ENCODE results near the gene TRMT11. TPM values are rescaled to one million over a fixed set of nuclear protein-coding genes. Genes with fewer than 3 reads are reported as not detected.
"Not testable (repeated sequence)": the region's sequence is repeated elsewhere in the genome, so short reads cannot be mapped to it uniquely, and the experiment has no call there.

Gene TRMT11
- polyA plus RNA-seq, 1 of the 3 experiments (the other 2 are of a cell fraction): 15.0 TPM

DNA sequence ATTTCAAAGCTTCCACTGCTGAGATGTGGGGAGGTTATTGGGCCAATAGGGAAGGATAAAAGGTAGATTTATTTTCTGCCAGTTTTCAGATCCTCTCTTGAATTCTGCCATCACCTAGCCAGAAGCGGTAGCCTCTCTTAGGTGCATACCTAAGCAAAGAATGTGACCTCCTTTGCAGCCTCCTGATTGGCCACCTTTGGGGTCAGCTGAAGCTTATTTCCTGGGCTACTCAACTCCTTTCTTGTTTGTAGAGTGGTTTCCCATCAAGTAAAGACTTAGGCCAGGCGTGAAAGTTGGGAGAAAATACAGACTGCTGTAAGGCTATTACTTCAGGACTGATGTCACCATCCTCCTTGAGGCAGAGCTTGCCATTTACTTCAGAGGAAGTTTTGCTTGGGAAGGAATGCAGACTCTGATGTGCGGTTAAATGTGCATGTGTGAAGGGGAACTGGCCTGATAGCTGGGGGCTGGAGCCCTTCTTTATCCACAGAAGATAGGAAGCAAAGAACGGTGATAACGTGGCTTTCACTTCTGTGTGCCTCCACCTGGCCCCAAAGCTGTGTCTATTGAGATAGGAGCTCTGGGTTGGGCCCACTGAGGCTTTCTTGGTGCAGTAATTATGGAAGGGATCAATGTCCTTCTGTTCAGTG, 70.1 kb downstream of the TRMT11 start:
- Histone ChIP-seq H3K9me2 (no peaks in the 10 kb centered on the region), H3K27ac (ENCODE audit: low read depth in 2 of 2, low read length in 1 of 2) (no peak overlapping the region), H3K4me2 (no peak overlapping the region), H3K9ac (no peak overlapping the region), H3K27me3 (ENCODE audit: insufficient read depth) (no peaks in the 10 kb centered on the region), H3K79me2 (ENCODE audit: insufficient read depth) (no peaks in the 10 kb centered on the region), H4K20me1 (ENCODE audit: insufficient read depth) (no peaks in the 10 kb centered on the region), H3K9me3 (no peaks in the 10 kb centered on the region), H2AFZ (ENCODE audit: low read depth) (no peak overlapping the region), H3K4me1 (ENCODE audit: control insufficient read depth in 1 of 2, insufficient read depth in 2 of 2, low read depth in 1 of 2, low read length in 1 of 2) (peaks cover 0 to 11% of the 10 kb centered on the region in 2 experiments; a peak in 2 of 4 replicates), H3F3A (replicated peaks; ENCODE audit: insufficient read depth) (no peaks in the 10 kb centered on the region), H3K4me3 (ENCODE audit: low read depth in 2 of 2, low read length in 1 of 2) (no peak overlapping the region), H3K36me3 (replicated peaks in 1 of 2; ENCODE audit: control insufficient read depth in 1 of 2, insufficient read depth in 2 of 2, low read length in 1 of 2) (peaks cover 0 to 7% of the 10 kb centered on the region in 2 experiments)
- no peak for DNase-seq
- WGBS (ENCODE audit: low lambda C conversion rate): 94% methylated on average over 5 of the region's 5 CpGs
- CTCF ChIA-PET: interaction anchor here (0.9 to 1.9 kb wide), 3 partner anchors 15 to 23 kb away, joined by 3 to 8 read pairs (median 3); no protein-coding TSS in a partner anchor
- POLR2A ChIA-PET: no interaction called here
- TF ChIP-seq MEF2A (IDR thresholded peaks at IDR 0.05; ENCODE audit: borderline replicate concordance, low read depth) (no peak), YY1 (IDR thresholded peaks at IDR 0.05; ENCODE audit: low read depth) (no peak), SMC3 (IDR thresholded peaks at IDR 0.05; ENCODE audit: low read depth, low read length) (no peak), TEAD4 (IDR thresholded peaks at IDR 0.05; ENCODE audit: borderline replicate concordance, insufficient read depth) (no peak), FOXJ3 (CRISPR knock-in tag; IDR thresholded peaks at IDR 0.05) (no peak), TAF1 (IDR thresholded peaks at IDR 0.05; ENCODE audit: borderline replicate concordance, low read depth, low read length) (no peak), RFX5 (IDR thresholded peaks at IDR 0.05; ENCODE audit: low read length) (no peak), NFIC (IDR thresholded peaks at IDR 0.05; ENCODE audit: borderline replicate concordance) (no peak), TCF12 (IDR thresholded peaks at IDR 0.05) (no peak)
- TF ChIP-seq, protein P1, sequence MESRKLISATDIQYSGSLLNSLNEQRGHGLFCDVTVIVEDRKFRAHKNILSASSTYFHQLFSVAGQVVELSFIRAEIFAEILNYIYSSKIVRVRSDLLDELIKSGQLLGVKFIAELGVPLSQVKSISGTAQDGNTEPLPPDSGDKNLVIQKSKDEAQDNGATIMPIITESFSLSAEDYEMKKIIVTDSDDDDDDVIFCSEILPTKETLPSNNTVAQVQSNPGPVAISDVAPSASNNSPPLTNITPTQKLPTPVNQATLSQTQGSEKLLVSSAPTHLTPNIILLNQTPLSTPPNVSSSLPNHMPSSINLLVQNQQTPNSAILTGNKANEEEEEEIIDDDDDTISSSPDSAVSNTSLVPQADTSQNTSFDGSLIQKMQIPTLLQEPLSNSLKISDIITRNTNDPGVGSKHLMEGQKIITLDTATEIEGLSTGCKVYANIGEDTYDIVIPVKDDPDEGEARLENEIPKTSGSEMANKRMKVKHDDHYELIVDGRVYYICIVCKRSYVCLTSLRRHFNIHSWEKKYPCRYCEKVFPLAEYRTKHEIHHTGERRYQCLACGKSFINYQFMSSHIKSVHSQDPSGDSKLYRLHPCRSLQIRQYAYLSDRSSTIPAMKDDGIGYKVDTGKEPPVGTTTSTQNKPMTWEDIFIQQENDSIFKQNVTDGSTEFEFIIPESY (IDR thresholded peaks at IDR 0.05; ENCODE audit: borderline replicate concordance, low read depth): no peak
- TF ChIP-seq, protein P2, sequence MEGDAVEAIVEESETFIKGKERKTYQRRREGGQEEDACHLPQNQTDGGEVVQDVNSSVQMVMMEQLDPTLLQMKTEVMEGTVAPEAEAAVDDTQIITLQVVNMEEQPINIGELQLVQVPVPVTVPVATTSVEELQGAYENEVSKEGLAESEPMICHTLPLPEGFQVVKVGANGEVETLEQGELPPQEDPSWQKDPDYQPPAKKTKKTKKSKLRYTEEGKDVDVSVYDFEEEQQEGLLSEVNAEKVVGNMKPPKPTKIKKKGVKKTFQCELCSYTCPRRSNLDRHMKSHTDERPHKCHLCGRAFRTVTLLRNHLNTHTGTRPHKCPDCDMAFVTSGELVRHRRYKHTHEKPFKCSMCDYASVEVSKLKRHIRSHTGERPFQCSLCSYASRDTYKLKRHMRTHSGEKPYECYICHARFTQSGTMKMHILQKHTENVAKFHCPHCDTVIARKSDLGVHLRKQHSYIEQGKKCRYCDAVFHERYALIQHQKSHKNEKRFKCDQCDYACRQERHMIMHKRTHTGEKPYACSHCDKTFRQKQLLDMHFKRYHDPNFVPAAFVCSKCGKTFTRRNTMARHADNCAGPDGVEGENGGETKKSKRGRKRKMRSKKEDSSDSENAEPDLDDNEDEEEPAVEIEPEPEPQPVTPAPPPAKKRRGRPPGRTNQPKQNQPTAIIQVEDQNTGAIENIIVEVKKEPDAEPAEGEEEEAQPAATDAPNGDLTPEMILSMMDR (IDR thresholded peaks at IDR 0.05): no peak

DNA sequence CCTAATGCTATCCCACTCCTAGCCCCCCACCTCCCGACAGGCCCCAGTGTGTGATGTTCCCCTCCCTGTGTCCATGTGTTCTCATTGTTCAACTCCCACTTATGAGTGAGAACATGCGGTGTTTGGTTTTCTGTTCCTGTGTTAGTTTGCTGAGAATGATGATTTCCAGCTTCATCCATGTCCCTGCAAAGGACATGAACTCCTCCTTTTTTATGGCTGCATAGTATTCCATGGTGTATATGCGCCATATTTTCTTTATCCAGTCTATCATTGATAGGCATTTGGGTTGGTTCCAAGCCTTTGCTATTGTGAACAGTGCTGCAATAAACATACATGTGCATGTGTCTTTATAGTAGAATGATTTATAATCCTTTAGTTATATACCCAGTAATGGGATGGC, 71.7 kb downstream of the TRMT11 start:
- 96% methylated on average over 3 of the region's 3 CpGs for WGBS (ENCODE audit: low lambda C conversion rate)
- H2AFZ ChIP-seq (ENCODE audit: low read depth); H3K9me3 ChIP-seq; H3K27ac ChIP-seq (ENCODE audit: low read depth in 2 of 2, low read length in 1 of 2); DNase-seq; POLR2A ChIA-PET; H4K20me1 ChIP-seq (ENCODE audit: insufficient read depth); H3K27me3 ChIP-seq (ENCODE audit: insufficient read depth); H3K9me2 ChIP-seq; H3F3A ChIP-seq (replicated peaks; ENCODE audit: insufficient read depth); H3K36me3 ChIP-seq (replicated peaks in 1 of 2; ENCODE audit: control insufficient read depth in 1 of 2, insufficient read depth in 2 of 2, low read length in 1 of 2); H3K79me2 ChIP-seq (ENCODE audit: insufficient read depth); H3K4me3 ChIP-seq (ENCODE audit: low read depth in 2 of 2, low read length in 1 of 2); H3K9ac ChIP-seq; H3K4me2 ChIP-seq: not testable (repeated sequence)
- CTCF ChIA-PET: interaction anchor here (1.9 kb wide), 1 partner anchor 25 kb away, joined by 8 read pairs; no protein-coding TSS in a partner anchor
- peaks cover 0 to 11% of the 10 kb centered on the region in 2 experiments; a peak in 2 of 4 replicates for H3K4me1 ChIP-seq (ENCODE audit: control insufficient read depth in 1 of 2, insufficient read depth in 2 of 2, low read depth in 1 of 2, low read length in 1 of 2)
